HG03039 (cell line): ENCODE measurements around the gene AHSP.
"Not testable (repeated sequence)": the region's sequence is repeated elsewhere in the genome, so short reads cannot be mapped to it uniquely, and the experiment has no call there.

ENCODE experiments used
- ATAC-seq: cut with Tn5 transposase; IDR thresholded peaks from one replicate; pipeline ENCODE4 v1.9.1; 2021; ENCODE audit warnings: mild to moderate bottlenecking, moderate library complexity; ENCODE audit not compliant: unreplicated experiment

Gene AHSP

GRCh38 chr16:31527734-31528274 is at the start of gene AHSP:
AHSP (plus strand) TSS chr16:31527900; CDS start chr16:31528140, 240 bp downstream.
- no peak for ATAC-seq

GRCh38 chr16:31478956-31479355 is 48.7 kb upstream of the AHSP start:
- no peak for ATAC-seq

- ATAC-seq = no peak
Measured at GRCh38 chr16:31479751-31480150, 47.9 kb upstream of the AHSP start.

- no peak for ATAC-seq
Measured at GRCh38 chr16:31480851-31481536, 46.7 kb upstream of the AHSP start.

GRCh38 chr16:31483081-31483480 is 44.6 kb upstream of the AHSP start, which contains the start of gene SLC5A2:
SLC5A2 (plus strand) TSS chr16:31483123; CDS start chr16:31483137, 14 bp downstream.
- ATAC-seq = no peak

- not testable (repeated sequence) for ATAC-seq
Measured at GRCh38 chr16:31484048-31484447, 43.7 kb upstream of the AHSP start.

- ATAC-seq = no peak
Measured at GRCh38 chr16:31484491-31485171, 43.1 kb upstream of the AHSP start.

- ATAC-seq = no peak
Measured at GRCh38 chr16:31485571-31485970, 42.1 kb upstream of the AHSP start.

GRCh38 chr16:31486045-31486444 is 41.7 kb upstream of the AHSP start:
- no peak for ATAC-seq

GRCh38 chr16:31487071-31487719 is 40.5 kb upstream of the AHSP start:
- ATAC-seq = no peak

GRCh38 chr16:31487720-31488467 is 39.8 kb upstream of the AHSP start:
- ATAC-seq = no peak

- ATAC-seq = no peak
Measured at GRCh38 chr16:31488468-31489297, 39.0 kb upstream of the AHSP start.

GRCh38 chr16:31489298-31489564 is 38.5 kb upstream of the AHSP start:
- ATAC-seq = no peak

GRCh38 chr16:31489616-31490584 is 37.8 kb upstream of the AHSP start:
- ATAC-seq = no peak

- no peak for ATAC-seq
Measured at GRCh38 chr16:31491778-31492418, 35.8 kb upstream of the AHSP start.

GRCh38 chr16:31493506-31494125 is 34.1 kb upstream of the AHSP start:
- no peak for ATAC-seq

- ATAC-seq = no peak
Measured at GRCh38 chr16:31496670-31497069, 31.0 kb upstream of the AHSP start.

- ATAC-seq = no peak
Measured at GRCh38 chr16:31498493-31498892, 29.2 kb upstream of the AHSP start.
